OCI-LY1 (cell line): ENCODE measurements around the gene CALML5.

ENCODE experiments used
- H2AFZ ChIP-seq: fragments of 200-600 bp; sonication (generic), shearing (Covaris generic); 2 replicates; pipeline ENCODE4 v1.6.0; 2014; ENCODE audit warnings: antibody characterized with exemption, mild to moderate bottlenecking, low read length
- H3F3A ChIP-seq: fragments of 200-600 bp; sonication (generic), shearing (Covaris generic); 2 replicates; pipeline ENCODE4 v1.6.0; 2014; ENCODE audit warnings: mild to moderate bottlenecking, antibody characterized with exemption, low read length, moderate library complexity; ENCODE audit not compliant: insufficient read depth
- H3K27ac ChIP-seq: fragments of 200-600 bp; sonication (generic); 2 replicates; pipeline ENCODE4 v1.5.1; 2014; ENCODE audit warnings: low read length, mixed run types, mild to moderate bottlenecking, low read depth; ENCODE audit not compliant: poor library complexity, severe bottlenecking
- H3K27me3 ChIP-seq: fragments of 200-600 bp; sonication (generic); 2 replicates; pipeline ENCODE4 v1.6.0; 2014; ENCODE audit warnings: antibody characterized with exemption, mild to moderate bottlenecking, low read length, moderate library complexity; ENCODE audit not compliant: insufficient read depth
- H3K36me3 ChIP-seq: fragments of 200-600 bp; sonication (generic); 2 replicates; pipeline ENCODE4 v1.6.1; 2014; ENCODE audit warnings: mild to moderate bottlenecking, antibody characterized with exemption, low read length, moderate library complexity, mixed read lengths; ENCODE audit not compliant: insufficient read depth
- H3K4me1 ChIP-seq: fragments of 200-600 bp; sonication (generic); 2 replicates; pipeline ENCODE4 v1.5.1; 2014; ENCODE audit warnings: mild to moderate bottlenecking, low read length, moderate library complexity; ENCODE audit not compliant: insufficient read depth, severe bottlenecking
- H3K4me2 ChIP-seq: fragments of 200-600 bp; sonication (generic), shearing (Covaris generic); 2 replicates; pipeline ENCODE4 v1.6.1; 2014; ENCODE audit warnings: low read length
- H3K4me3 ChIP-seq: fragments of 200-600 bp; sonication (generic); 2 replicates; pipeline ENCODE4 v1.5.1; 2014; ENCODE audit warnings: low read length, low read depth, mild to moderate bottlenecking, mixed read lengths; ENCODE audit not compliant: poor library complexity, severe bottlenecking
- H3K79me2 ChIP-seq: fragments of 200-600 bp; shearing (Covaris generic); 2 replicates; pipeline ENCODE4 v1.6.1; 2016; ENCODE audit warnings: mixed run types, low read length, mixed read lengths; ENCODE audit not compliant: insufficient read depth
- H3K9ac ChIP-seq: fragments of 200-600 bp; sonication (generic), shearing (Covaris generic); 2 replicates; pipeline ENCODE4 v1.6.1; 2014; ENCODE audit warnings: mild to moderate bottlenecking, low read length, mixed read lengths
- H3K9me2 ChIP-seq: fragments of 200-600 bp; sonication (generic), shearing (Covaris generic); 2 replicates; pipeline ENCODE4 v1.6.1; 2014; ENCODE audit warnings: low read depth, mild to moderate bottlenecking, low read length, mixed read lengths
- H3K9me3 ChIP-seq: fragments of 200-600 bp; shearing (Covaris generic); 2 replicates; pipeline ENCODE4 v1.6.1; 2014; ENCODE audit warnings: low read length, mixed read lengths
- H4K20me1 ChIP-seq: fragments of 200-600 bp; sonication (generic), shearing (Covaris generic); 2 replicates; pipeline ENCODE4 v1.6.0; 2016; ENCODE audit warnings: mild to moderate bottlenecking, low read length; ENCODE audit not compliant: insufficient read depth
- CTCF ChIP-seq: fragments of 200-600 bp; sonication (generic), shearing (Covaris generic); IDR thresholded peaks from 2 replicates; pipeline ENCODE4 v1.5.1; 2017; ENCODE audit warnings: mild to moderate bottlenecking, antibody characterized with exemption, low read length, moderate library complexity, mixed read lengths
- EZH2 ChIP-seq: fragments of 200-600 bp; sonication (generic), shearing (Covaris generic); IDR thresholded peaks from 2 replicates; pipeline ENCODE4 v1.8.0; 2017; ENCODE audit warnings: borderline replicate concordance, mixed run types, mild to moderate bottlenecking, antibody characterized with exemption, low read length, moderate library complexity, mixed read lengths

Gene CALML5

GRCh38 chr10:5536486-5537081 is 37.2 kb upstream of the CALML5 start:
- H3K9ac ChIP-seq: no peak overlapping the region
- H3K36me3 ChIP-seq: no peaks in the 10 kb centered on the region
- H3K4me3 ChIP-seq: no peak overlapping the region
- H3F3A ChIP-seq: no peaks in the 10 kb centered on the region
- H3K27me3 ChIP-seq: no peaks in the 10 kb centered on the region; the same call in 1 of the 2 replicates
- H4K20me1 ChIP-seq: no peaks in the 10 kb centered on the region
- no peaks in the 10 kb centered on the region for H3K4me1 ChIP-seq
- no peak for TF ChIP-seq CTCF
- no peaks in the 10 kb centered on the region for H3K9me2 ChIP-seq
- no peak overlapping the region for H3K4me2 ChIP-seq
- H3K9me3 ChIP-seq: no peaks in the 10 kb centered on the region; the same call in 1 of the 2 replicates
- H2AFZ ChIP-seq: no peak overlapping the region
- no peak overlapping the region for H3K27ac ChIP-seq
- H3K79me2 ChIP-seq: no peaks in the 10 kb centered on the region

GRCh38 chr10:5534880-5535856 is 35.8 kb upstream of the CALML5 start:
- Histone ChIP-seq H3K4me3 (no peak overlapping the region), H3K27ac (no peak overlapping the region), H3K9ac (no peak overlapping the region), H3K4me1 (no peaks in the 10 kb centered on the region), H3K79me2 (no peaks in the 10 kb centered on the region), H3F3A (no peaks in the 10 kb centered on the region), H3K9me3 (no peaks in the 10 kb centered on the region), H3K27me3 (peaks cover 2% of the 10 kb centered on the region; the same call in 1 of the 2 replicates), H3K9me2 (no peaks in the 10 kb centered on the region), H3K4me2 (no peak overlapping the region), H4K20me1 (no peaks in the 10 kb centered on the region), H3K36me3 (no peaks in the 10 kb centered on the region), H2AFZ (no peak overlapping the region)
- no peak for TF ChIP-seq EZH2
- TF ChIP-seq CTCF: no peak

- no peaks in the 10 kb centered on the region for H3K4me1 ChIP-seq
- no peak overlapping the region for H3K9ac ChIP-seq
- H3F3A ChIP-seq: no peaks in the 10 kb centered on the region
- H3K4me2 ChIP-seq: no peak overlapping the region
- no peaks in the 10 kb centered on the region for H4K20me1 ChIP-seq
- H3K9me3 ChIP-seq: no peaks in the 10 kb centered on the region
- TF ChIP-seq EZH2 (no peak), CTCF (no peak)
- no peak overlapping the region for H3K27ac ChIP-seq
- no peaks in the 10 kb centered on the region for H3K79me2 ChIP-seq
- no peaks in the 10 kb centered on the region for H3K36me3 ChIP-seq
- H2AFZ ChIP-seq: no peak overlapping the region
- H3K9me2 ChIP-seq: no peaks in the 10 kb centered on the region
- no peak overlapping the region for H3K4me3 ChIP-seq
- peaks cover 4% of the 10 kb centered on the region; the same call in 1 of the 2 replicates for H3K27me3 ChIP-seq
Observed at GRCh38 chr10:5534051-5534821, 34.9 kb upstream of the CALML5 start.
